HepG2 (cell line): ENCODE results near the gene SYNJ2. TPM values are rescaled to one million over a fixed set of nuclear protein-coding genes. Genes with fewer than 3 reads are reported as not detected.

Experiments
- CTCF ChIP-seq: sonication (generic); formaldehyde crosslinking; IDR thresholded peaks from 2 replicates; pipeline ENCODE4 v1.5.0; 2020; ENCODE audit warnings: mild to moderate bottlenecking, missing genetic modification reagents, moderate library complexity
- E2F2 ChIP-seq: sonication (generic); formaldehyde crosslinking; IDR thresholded peaks from 2 replicates; pipeline ENCODE4 v1.4.0; 2020; ENCODE audit warnings: missing genetic modification reagents, borderline replicate concordance
- LCORL ChIP-seq, 2 experiments: fragments of 450-650 bp in 1 of 2; sonication (generic) in 1 of 2; formaldehyde crosslinking in 1 of 2; IDR thresholded peaks; 2 replicates each; pipeline versions ENCODE4 v1.5.0 to v1.6.1; 2017 to 2020; ENCODE audit warnings: antibody characterized with exemption in 1 of 2, missing genetic modification reagents in 1 of 2
- MTA3 ChIP-seq: sonication (generic); formaldehyde crosslinking; IDR thresholded peaks from 2 replicates; pipeline ENCODE4 v1.4.0; 2020; ENCODE audit warnings: missing genetic modification reagents
- PAXIP1 ChIP-seq: sonication (generic); formaldehyde crosslinking; conservative IDR thresholded peaks from 2 replicates; pipeline ENCODE4 v1.4.0; 2020; ENCODE audit warnings: mild to moderate bottlenecking, missing genetic modification reagents, moderate library complexity
- RELA ChIP-seq: sonication (generic); formaldehyde crosslinking; IDR thresholded peaks from 2 replicates; pipeline ENCODE4 v1.4.0; 2020; ENCODE audit warnings: missing genetic modification reagents
- SNAI1 ChIP-seq: sonication (generic); formaldehyde crosslinking; IDR thresholded peaks from 2 replicates; pipeline ENCODE4 v1.5.0; 2020; ENCODE audit warnings: mild to moderate bottlenecking, missing genetic modification reagents, borderline replicate concordance
- WIZ ChIP-seq: sonication (generic); formaldehyde crosslinking; IDR thresholded peaks from 2 replicates; pipeline ENCODE4 v1.5.1; 2020; ENCODE audit warnings: mild to moderate bottlenecking, missing genetic modification reagents
- ZFP36L2 ChIP-seq: sonication (generic); formaldehyde crosslinking; IDR thresholded peaks from 2 replicates; pipeline ENCODE4 v1.4.0; 2020; ENCODE audit warnings: missing genetic modification reagents
- ZMYM2 ChIP-seq: sonication (generic); formaldehyde crosslinking; IDR thresholded peaks from 2 replicates; pipeline ENCODE4 v1.8.0; 2022; ENCODE audit warnings: mild to moderate bottlenecking, missing genetic modification reagents
- ZNF230 ChIP-seq: sonication (generic); formaldehyde crosslinking; IDR thresholded peaks from 2 replicates; pipeline ENCODE4 v1.4.0; 2020; ENCODE audit warnings: mild to moderate bottlenecking, missing genetic modification reagents
- ZNF501 ChIP-seq: sonication (generic); formaldehyde crosslinking; IDR thresholded peaks from 2 replicates; pipeline ENCODE4 v1.5.1; 2020; ENCODE audit warnings: mild to moderate bottlenecking, moderate library complexity, missing genetic modification reagents
- ZNF510 ChIP-seq: sonication (generic); formaldehyde crosslinking; IDR thresholded peaks from 2 replicates; pipeline ENCODE4 v1.4.0; 2020; ENCODE audit warnings: low read depth, mild to moderate bottlenecking, missing genetic modification reagents
- ZNF576 ChIP-seq: sonication (generic); formaldehyde crosslinking; IDR thresholded peaks from 2 replicates; pipeline ENCODE4 v1.4.0; 2020; ENCODE audit warnings: mild to moderate bottlenecking, missing genetic modification reagents
- ZNF652 ChIP-seq: IDR thresholded peaks from 2 replicates; pipeline ENCODE4 v1.6.1; 2016; ENCODE audit warnings: low read depth, borderline replicate concordance
- ZNF768 ChIP-seq: sonication (generic); formaldehyde crosslinking; IDR thresholded peaks from 2 replicates; pipeline ENCODE4 v1.4.0; 2020; ENCODE audit warnings: missing genetic modification reagents
- polyA plus RNA-seq, 8 experiments: library from polyadenylated mRNA; depleted of rRNA in 3 of 8; stranded (reverse) in 7 of 8; unstranded in 1 of 8; fragments of >200 nt; fragmentation: Illumina TruSeq in 4 of 8; extraction: Trizol in 4 of 8; gene quantifications; 2 replicates each; pipeline versions ENCODE4 v1.2.1 to v1.2.3, GENCODE V29; 2011 to 2016; ENCODE audit warnings: low read depth in 4 of 8, missing spikeins in 1 of 8, mixed read lengths in 1 of 8; ENCODE audit not compliant: insufficient read depth in 1 of 8
- total RNA-seq, 5 experiments: library from RNA; depleted of rRNA; stranded (reverse); fragments of >200 nt; fragmentation: Illumina TruSeq; extraction: Trizol; gene quantifications; 2 replicates each; pipeline ENCODE4 v1.2.3, GENCODE V29; 2016; ENCODE audit warnings: low read depth in 1 of 5

The SYNJ2 gene
- total and polyA plus RNA-seq, 2 of the 13 experiments (the other 11 are each of a cell fraction or from before 2014, with no cell fraction given): 39.1 to 57.6 TPM

GRCh38 chr6:157952861-157953351 lies 28.8 kb upstream of the SYNJ2 start (continued):
- 0 out of 2 replicates have a peak, but pooled peaks have one; percentile 35 for TF ChIP-seq ZNF576
- no peak for TF ChIP-seq LCORL (IDR thresholded peaks at IDR 0.05)
- peak; percentile 8; the same call in 1 of the 2 replicates for TF ChIP-seq LCORL (CRISPR knock-in tag; IDR thresholded peaks at IDR 0.05)
- no peak for TF ChIP-seq ZFP36L2
- TF ChIP-seq ZNF230 (CRISPR knock-in tag): no peak
- no peak for TF ChIP-seq E2F2 (CRISPR knock-in tag)
- no peak for TF ChIP-seq SNAI1
- TF ChIP-seq ZNF768 (CRISPR knock-in tag): peak; percentile 30; the same call in 1 of the 2 replicates
- peak; percentile 36; the same call in 1 of the 2 replicates for TF ChIP-seq CTCF
- TF ChIP-seq ZNF652 (CRISPR knock-in tag): no peak
- no peak for TF ChIP-seq MTA3
- no peak for TF ChIP-seq RELA (CRISPR knock-in tag)
- no peak for TF ChIP-seq ZNF501 (CRISPR knock-in tag)
- TF ChIP-seq ZNF510 (CRISPR knock-in tag): 0 out of 2 replicates have a peak, but pooled peaks have one; percentile 43
- 0 out of 2 replicates have a peak, but pooled peaks have one; percentile 19 for TF ChIP-seq PAXIP1 (CRISPR knock-in tag)
- peak; percentile 10 for TF ChIP-seq ZMYM2 (CRISPR knock-in tag)
- TF ChIP-seq WIZ (CRISPR knock-in tag): no peak
